PC-3 (cell line): ENCODE data around the gene KCP. TPM values are rescaled to one million over a fixed set of nuclear protein-coding genes. Genes with fewer than 3 reads are reported as not detected.

Source experiments
- ATAC-seq: fragments of 200-7000 bp; cut with Tn5 transposase; 2 replicates; pipeline ENCODE4 v1.9.1; 2020; ENCODE audit warnings: mild to moderate bottlenecking, moderate library complexity
- BruUV-seq: library from RNA; stranded (reverse); fragments of 400-500 nt; replicated peaks from 2 replicates; lab custom pipeline; 2021; lab: Mats Ljungman, UMichigan
- CTCF ChIA-PET: fragments of 300-600 bp; sonication (Branson Sonifier 250); formaldehyde crosslinking; loops from one replicate; lab custom pipeline; 2022; ENCODE audit warnings: antibody characterized with exemption; lab: Charles Lee
- POLR2A ChIA-PET: fragments of 300-600 bp; sonication (Branson Sonifier 250); formaldehyde crosslinking; loops from one replicate; lab custom pipeline; 2022; ENCODE audit warnings: antibody characterized with exemption; ENCODE audit not compliant: unreplicated experiment; lab: Charles Lee
- DNase-seq: peaks from one replicate; pipeline ENCODE4 v3.0.0-alpha.2; 2015
- H2AFZ ChIP-seq: fragments of 300-600 bp; sonication (generic); 2 replicates; pipeline ENCODE4 v1.6.0; 2016; ENCODE audit warnings: antibody characterized with exemption, low read length
- H3F3A ChIP-seq: fragments of 300-600 bp; sonication (generic); one replicate; pipeline ENCODE4 v1.6.0; 2017; ENCODE audit warnings: antibody characterized with exemption, low read length, control low read depth, mild to moderate bottlenecking; ENCODE audit not compliant: unreplicated experiment
- H3K27ac ChIP-seq: fragments of 300-600 bp; sonication (generic); 2 replicates; pipeline ENCODE4 v1.5.1; 2016; ENCODE audit warnings: mild to moderate bottlenecking, low read length
- H3K27me3 ChIP-seq: fragments of 300-600 bp; sonication (generic); 2 replicates; pipeline ENCODE4 v1.6.1; 2016; ENCODE audit warnings: low read length, mixed read lengths
- H3K36me3 ChIP-seq: fragments of 300-600 bp; sonication (generic); 2 replicates; pipeline ENCODE4 v1.6.1; 2016; ENCODE audit warnings: low read depth, mixed run types, low read length, mixed read lengths
- H3K4me1 ChIP-seq: fragments of 300-600 bp; sonication (generic); 2 replicates; pipeline ENCODE4 v1.5.1; 2016; ENCODE audit warnings: low read length; ENCODE audit not compliant: insufficient read depth
- H3K4me2 ChIP-seq: fragments of 300-600 bp; sonication (generic); 2 replicates; pipeline ENCODE4 v1.6.0; 2016; ENCODE audit warnings: low read length
- H3K4me3 ChIP-seq: fragments of 300-600 bp; sonication (generic); 2 replicates; pipeline ENCODE4 v1.5.1; 2016; ENCODE audit warnings: mild to moderate bottlenecking, low read length, mixed read lengths
- H3K79me2 ChIP-seq: fragments of 300-600 bp; sonication (generic); 2 replicates; pipeline ENCODE4 v1.6.1; 2017; ENCODE audit warnings: low read length, mixed read lengths
- H3K9ac ChIP-seq: fragments of 300-600 bp; sonication (generic); 2 replicates; pipeline ENCODE4 v1.6.0; 2016; ENCODE audit warnings: mild to moderate bottlenecking, low read length
- H3K9me2 ChIP-seq: fragments of 300-600 bp; sonication (generic); replicated peaks from 2 replicates; pipeline ENCODE4 v1.6.1; 2016; ENCODE audit warnings: mixed run types, low read length, mixed read lengths
- H3K9me3 ChIP-seq: fragments of 300-600 bp; sonication (generic); 2 replicates; pipeline ENCODE4 v1.6.1; 2016; ENCODE audit warnings: low read length, mixed read lengths
- H4K20me1 ChIP-seq: fragments of 300-600 bp; sonication (generic); 2 replicates; pipeline ENCODE4 v1.6.1; 2016; ENCODE audit warnings: low read length, mixed read lengths
- EZH2 ChIP-seq: fragments of 300-600 bp; sonication (generic); IDR thresholded peaks from one replicate; pipeline ENCODE4 v1.6.1; 2017; ENCODE audit warnings: antibody characterized with exemption, mild to moderate bottlenecking, low read length; ENCODE audit not compliant: unreplicated experiment
- EZH2phosphoT487 ChIP-seq: fragments of 300-600 bp; sonication (generic); IDR thresholded peaks from 2 replicates; pipeline ENCODE4 v1.6.1; 2018; ENCODE audit warnings: mild to moderate bottlenecking, antibody characterized with exemption, low read length, borderline replicate concordance
- intact Hi-C: fragments of 100-400 bp; cut with micrococcal nuclease; formaldehyde crosslinking; loops from 2 replicates; pipeline ENCODE4 v1.9.0; 2023
- total RNA-seq: library from RNA; depleted of rRNA; stranded (reverse); fragments of >200 nt; gene quantifications from 2 replicates; pipeline ENCODE4 v1.2.3, GENCODE V29; 2014
- TF ChIP-seq, protein P1 (sequence below): fragments of 300-600 bp; sonication (generic); conservative IDR thresholded peaks from 2 replicates; pipeline ENCODE4 v1.5.1; 2017; ENCODE audit warnings: antibody characterized with exemption, low read depth, mild to moderate bottlenecking, low read length

KCP gene
- total RNA-seq, 1 experiment from 2014 or later: 3.2 TPM

DNA sequence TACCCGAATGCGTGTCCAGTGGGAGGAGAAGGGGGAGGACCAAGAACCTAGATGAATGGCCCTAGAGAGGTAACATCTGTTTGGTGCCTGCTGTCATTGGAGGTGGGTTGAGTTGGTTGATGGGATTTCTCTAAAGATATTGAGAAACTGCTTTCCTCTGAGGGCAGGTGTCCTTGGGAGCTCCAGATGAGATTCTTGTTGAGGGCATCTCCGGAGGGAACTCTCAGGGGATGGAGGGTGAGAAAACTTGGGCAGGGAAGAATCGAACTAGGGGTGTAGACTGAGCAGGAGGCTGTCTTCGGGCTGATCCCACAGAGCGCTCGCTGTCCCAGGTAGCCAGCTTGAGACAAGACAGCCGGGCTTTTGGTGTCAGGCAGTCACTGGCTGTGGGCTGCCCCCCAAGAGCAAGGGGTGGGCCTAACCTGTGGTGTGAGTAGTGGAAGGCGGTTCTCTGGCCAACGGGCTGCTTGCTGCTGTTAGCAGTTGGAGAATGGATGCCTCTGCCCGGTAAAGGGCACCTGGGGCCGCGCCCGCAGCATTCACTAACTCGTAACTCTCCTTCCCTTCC lies 30.9 kb upstream of the KCP start:
- CTCF ChIA-PET: no interaction called here
- no peaks in the 10 kb centered on the region for H3K4me1 ChIP-seq
- BruUV-seq: no TSS peak
- H3K36me3 ChIP-seq: no peaks in the 10 kb centered on the region
- no peak overlapping the region for H3K4me2 ChIP-seq
- no peaks in the 10 kb centered on the region for H3K9me2 ChIP-seq
- H3K9ac ChIP-seq: no peak overlapping the region
- DNase-seq (no peak), ATAC-seq (no peak)
- no peaks in the 10 kb centered on the region for H3F3A ChIP-seq
- H3K79me2 ChIP-seq: no peaks in the 10 kb centered on the region
- POLR2A ChIA-PET: no interaction called here
- TF ChIP-seq, protein P1, sequence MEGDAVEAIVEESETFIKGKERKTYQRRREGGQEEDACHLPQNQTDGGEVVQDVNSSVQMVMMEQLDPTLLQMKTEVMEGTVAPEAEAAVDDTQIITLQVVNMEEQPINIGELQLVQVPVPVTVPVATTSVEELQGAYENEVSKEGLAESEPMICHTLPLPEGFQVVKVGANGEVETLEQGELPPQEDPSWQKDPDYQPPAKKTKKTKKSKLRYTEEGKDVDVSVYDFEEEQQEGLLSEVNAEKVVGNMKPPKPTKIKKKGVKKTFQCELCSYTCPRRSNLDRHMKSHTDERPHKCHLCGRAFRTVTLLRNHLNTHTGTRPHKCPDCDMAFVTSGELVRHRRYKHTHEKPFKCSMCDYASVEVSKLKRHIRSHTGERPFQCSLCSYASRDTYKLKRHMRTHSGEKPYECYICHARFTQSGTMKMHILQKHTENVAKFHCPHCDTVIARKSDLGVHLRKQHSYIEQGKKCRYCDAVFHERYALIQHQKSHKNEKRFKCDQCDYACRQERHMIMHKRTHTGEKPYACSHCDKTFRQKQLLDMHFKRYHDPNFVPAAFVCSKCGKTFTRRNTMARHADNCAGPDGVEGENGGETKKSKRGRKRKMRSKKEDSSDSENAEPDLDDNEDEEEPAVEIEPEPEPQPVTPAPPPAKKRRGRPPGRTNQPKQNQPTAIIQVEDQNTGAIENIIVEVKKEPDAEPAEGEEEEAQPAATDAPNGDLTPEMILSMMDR: no peak
- TF ChIP-seq EZH2 (no peak), EZH2phosphoT487 (no peak)
- H3K4me3 ChIP-seq: no peak overlapping the region
- intact Hi-C loops: no loop called here
- no peak overlapping the region for H2AFZ ChIP-seq
- H3K9me3 ChIP-seq: no peaks in the 10 kb centered on the region
- H3K27ac ChIP-seq: no peak overlapping the region
- H3K27me3 ChIP-seq: no peaks in the 10 kb centered on the region
- H4K20me1 ChIP-seq: no peaks in the 10 kb centered on the region

DNA sequence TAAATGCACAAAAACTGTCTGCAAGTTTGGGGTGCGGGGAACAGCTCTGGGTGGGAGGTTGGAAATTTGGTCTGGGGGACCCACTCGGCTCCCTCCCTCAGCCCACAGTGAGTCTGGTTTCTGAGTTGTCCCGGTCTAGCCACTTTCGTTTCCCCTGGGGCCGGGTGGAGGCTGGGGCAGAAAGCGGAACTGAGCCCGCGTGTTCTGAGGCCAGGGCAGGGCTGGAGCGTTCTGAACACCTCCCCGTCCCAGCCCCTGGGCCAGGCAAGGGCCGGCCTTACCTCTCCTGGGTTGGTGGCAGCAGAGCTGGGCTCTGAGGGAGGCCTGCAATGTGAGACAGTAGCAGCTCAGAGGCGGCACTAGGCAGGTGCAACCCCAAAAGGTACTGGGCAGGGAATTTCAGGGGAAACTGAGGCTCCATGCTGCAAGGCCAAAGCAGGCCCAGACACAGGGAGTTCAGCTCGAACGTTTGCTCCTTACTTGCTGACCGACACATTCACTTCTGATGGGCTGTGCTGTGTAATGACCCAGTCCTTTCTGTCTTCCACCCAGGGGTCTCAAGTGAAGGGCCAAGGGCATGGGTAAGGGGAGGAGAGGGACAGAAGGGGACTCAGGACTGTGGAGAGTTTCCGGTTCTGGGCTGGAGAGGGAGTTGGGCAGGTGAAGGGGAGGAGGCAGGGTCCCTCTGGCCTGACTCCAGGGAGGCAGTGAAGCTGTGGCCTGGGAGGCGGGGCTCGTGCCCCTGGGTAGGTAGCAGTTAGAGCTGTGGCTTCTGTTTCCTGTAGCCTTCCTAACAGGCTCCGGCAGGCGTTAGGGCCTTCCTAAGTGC lies 30.2 kb upstream of the KCP start:
- CTCF ChIA-PET: no interaction called here
- POLR2A ChIA-PET: no interaction called here

More for the DNA sequence above, 30.2 kb upstream of the KCP start:
- no peak overlapping the region for H2AFZ ChIP-seq
- DNase-seq: no peak
- intact Hi-C loops: no loop called here
- no peaks in the 10 kb centered on the region for H3F3A ChIP-seq
- no peak overlapping the region for H3K4me2 ChIP-seq
- H3K27me3 ChIP-seq: no peaks in the 10 kb centered on the region
- no peak overlapping the region for H3K9ac ChIP-seq
- no peaks in the 10 kb centered on the region for H3K36me3 ChIP-seq
- TF ChIP-seq, protein P1: no peak
- TF ChIP-seq EZH2: no peak
- no peak for TF ChIP-seq EZH2phosphoT487
- no peaks in the 10 kb centered on the region for H4K20me1 ChIP-seq
- no peaks in the 10 kb centered on the region for H3K4me1 ChIP-seq
- H3K27ac ChIP-seq: no peak overlapping the region
- H3K9me3 ChIP-seq: no peaks in the 10 kb centered on the region
- BruUV-seq: no TSS peak
- H3K4me3 ChIP-seq: no peak overlapping the region
- H3K79me2 ChIP-seq: no peaks in the 10 kb centered on the region
- H3K9me2 ChIP-seq: no peaks in the 10 kb centered on the region
- no peak for ATAC-seq
